IPS-18a (cell line): ENCODE measurements around the gene CBLL1.

Experiments
- H3K27ac ChIP-seq: one replicate; pipeline ENCODE4 v1.5.1; 2013; ENCODE audit warnings: low read length
- H3K27me3 ChIP-seq: one replicate; pipeline ENCODE4 v1.6.1; 2013; ENCODE audit warnings: mild to moderate bottlenecking, low read length; ENCODE audit not compliant: control insufficient read depth, insufficient read depth
- H3K36me3 ChIP-seq: one replicate; pipeline ENCODE4 v1.6.1; 2013; ENCODE audit warnings: low read depth, low read length; ENCODE audit not compliant: control insufficient read depth
- H3K4me1 ChIP-seq: one replicate; pipeline ENCODE4 v1.6.1; 2013; ENCODE audit warnings: low read depth, low read length; ENCODE audit not compliant: control insufficient read depth
- H3K4me3 ChIP-seq: one replicate; pipeline ENCODE4 v1.5.1; 2013; ENCODE audit warnings: low read length
- H3K9ac ChIP-seq: one replicate; pipeline ENCODE4 v1.6.1; 2013; ENCODE audit warnings: mild to moderate bottlenecking, low read length, moderate library complexity
- H3K9me3 ChIP-seq: one replicate; pipeline ENCODE4 v1.6.1; 2013; ENCODE audit warnings: low read depth, low read length; ENCODE audit not compliant: control insufficient read depth

The CBLL1 gene

GRCh38 chr7:107785926-107786325, 42.0 kb downstream of the CBLL1 start:
- H3K9ac ChIP-seq, result no peak overlapping the region

GRCh38 chr7:107788216-107788615, 44.3 kb downstream of the CBLL1 start:
- Histone ChIP-seq H3K27me3 (no peaks in the 10 kb centered on the region), H3K4me3 (no peak overlapping the region), H3K27ac (no peak overlapping the region), H3K9me3 (no peaks in the 10 kb centered on the region), H3K36me3 (no peaks in the 10 kb centered on the region), H3K4me1 (peaks cover 9% of the 10 kb centered on the region), H3K9ac (no peak overlapping the region)

More at GRCh38 chr7:107785926-107786325, 42.0 kb downstream of the CBLL1 start:
- Histone ChIP-seq H3K4me1 (peaks cover 9% of the 10 kb centered on the region), H3K4me3 (no peak overlapping the region), H3K9me3 (no peaks in the 10 kb centered on the region), H3K27me3 (no peaks in the 10 kb centered on the region), H3K36me3 (no peaks in the 10 kb centered on the region), H3K27ac (no peak overlapping the region)

DNA sequence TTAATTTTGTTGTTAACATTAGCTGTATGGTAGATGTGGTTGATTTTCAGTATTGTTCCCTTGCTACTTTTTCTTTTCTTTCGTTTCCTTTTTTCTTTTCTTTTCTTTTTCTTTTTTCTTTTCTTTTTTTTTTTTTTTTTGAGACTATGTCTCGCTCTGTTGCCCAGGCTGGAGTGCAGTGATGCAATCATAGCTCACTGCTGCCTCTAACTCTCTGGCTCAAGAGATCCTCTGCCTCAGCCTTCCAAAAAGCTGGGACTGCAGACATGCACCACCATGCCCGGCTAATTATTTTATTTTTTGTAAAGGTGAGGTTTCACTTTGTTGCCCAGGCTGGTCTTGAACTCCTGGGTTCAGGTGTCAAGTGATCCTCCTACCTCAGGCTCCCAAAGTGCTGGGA, 44.7 kb downstream of the CBLL1 start:
- Histone ChIP-seq H3K27me3 (no peaks in the 10 kb centered on the region), H3K9me3 (no peaks in the 10 kb centered on the region), H3K36me3 (no peaks in the 10 kb centered on the region), H3K9ac (no peak overlapping the region), H3K4me3 (no peak overlapping the region), H3K4me1 (peaks cover 9% of the 10 kb centered on the region), H3K27ac (no peak overlapping the region)

DNA sequence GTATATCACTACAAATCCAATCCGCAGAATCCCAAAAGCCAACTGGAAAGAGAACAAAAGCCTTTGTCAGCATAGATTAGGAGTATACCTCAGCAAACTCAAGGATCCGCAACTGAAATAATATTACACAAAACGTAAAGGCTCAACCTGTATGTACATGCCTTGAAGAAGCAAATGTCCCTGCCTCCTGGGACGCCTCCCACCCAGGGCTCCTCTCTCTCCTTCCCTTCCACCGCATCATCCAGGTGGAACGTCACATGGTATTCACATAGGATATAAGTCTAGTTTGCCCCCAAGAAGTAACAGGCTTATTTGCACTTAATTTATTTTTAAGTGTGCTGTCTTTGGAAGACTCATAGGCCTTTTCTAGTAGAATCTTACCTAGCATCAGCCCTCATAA, 45.7 kb downstream of the CBLL1 start:
- Histone ChIP-seq H3K9me3 (no peaks in the 10 kb centered on the region), H3K9ac (no peak overlapping the region), H3K4me3 (no peak overlapping the region), H3K27me3 (no peaks in the 10 kb centered on the region), H3K36me3 (no peaks in the 10 kb centered on the region), H3K27ac (no peak overlapping the region), H3K4me1 (peaks cover 9% of the 10 kb centered on the region)

- H3K9ac ChIP-seq, result no peak overlapping the region
- no peak overlapping the region for H3K4me3 ChIP-seq
- peaks cover 9% of the 10 kb centered on the region for H3K4me1 ChIP-seq
- H3K27me3 ChIP-seq, result no peaks in the 10 kb centered on the region
- no peak overlapping the region for H3K27ac ChIP-seq
- no peaks in the 10 kb centered on the region for H3K36me3 ChIP-seq
- H3K9me3 ChIP-seq, result no peaks in the 10 kb centered on the region
Observed at GRCh38 chr7:107792364-107792763, 48.4 kb downstream of the CBLL1 start.

GRCh38 chr7:107799647-107800264, 55.8 kb downstream of the CBLL1 start:
- H3K9ac ChIP-seq, result no peak overlapping the region

DNA sequence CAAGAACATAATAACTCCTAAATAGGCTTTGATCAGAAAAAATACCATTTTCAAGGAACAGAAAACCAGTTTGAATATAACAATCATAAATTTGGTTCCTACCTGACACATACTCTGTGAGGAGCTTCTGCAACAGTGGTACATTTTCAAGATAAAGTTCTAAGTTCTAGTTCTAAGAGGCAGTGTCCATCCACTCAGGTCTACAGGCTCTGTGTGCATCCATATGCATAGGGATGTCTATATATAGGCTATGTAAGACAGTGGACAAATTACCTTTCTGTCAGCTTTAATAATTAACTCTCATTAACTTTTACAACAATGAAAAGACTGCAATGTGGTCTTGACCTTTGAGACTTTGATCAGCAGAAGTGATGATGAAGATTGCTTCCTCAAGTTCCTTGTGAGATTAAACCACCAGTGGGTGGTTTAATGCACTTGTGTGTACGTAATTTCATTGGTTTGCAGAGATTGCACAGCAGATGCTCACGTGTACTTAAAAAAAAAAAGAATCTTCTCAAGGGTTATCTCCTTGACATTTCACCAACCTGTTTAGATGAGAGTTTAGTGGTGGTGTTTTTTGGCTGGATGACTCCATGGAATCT, 59.2 kb downstream of the CBLL1 start, which contains the start of gene SLC26A3:
SLC26A3 (minus strand) TSS at position 215 of the 602 bp plus-strand sequence. CDS start 8,714 bp downstream, outside the sequence.
- H3K36me3 ChIP-seq, result no peaks in the 10 kb centered on the region
- no peaks in the 10 kb centered on the region for H3K9me3 ChIP-seq
- H3K27me3 ChIP-seq, result no peaks in the 10 kb centered on the region
- H3K27ac ChIP-seq, result no peak within 1 kb of the TSS
- H3K4me1 ChIP-seq, result no peaks in the 10 kb centered on the region
- H3K9ac ChIP-seq, result no peak within 1 kb of the TSS
- no peak within 1 kb of the TSS for H3K4me3 ChIP-seq

More at GRCh38 chr7:107799647-107800264, 55.8 kb downstream of the CBLL1 start:
- no peaks in the 10 kb centered on the region for H3K4me1 ChIP-seq
- no peaks in the 10 kb centered on the region for H3K9me3 ChIP-seq
- no peaks in the 10 kb centered on the region for H3K36me3 ChIP-seq
- H3K27ac ChIP-seq, result no peak overlapping the region
- H3K4me3 ChIP-seq, result no peak overlapping the region
- no peaks in the 10 kb centered on the region for H3K27me3 ChIP-seq

DNA sequence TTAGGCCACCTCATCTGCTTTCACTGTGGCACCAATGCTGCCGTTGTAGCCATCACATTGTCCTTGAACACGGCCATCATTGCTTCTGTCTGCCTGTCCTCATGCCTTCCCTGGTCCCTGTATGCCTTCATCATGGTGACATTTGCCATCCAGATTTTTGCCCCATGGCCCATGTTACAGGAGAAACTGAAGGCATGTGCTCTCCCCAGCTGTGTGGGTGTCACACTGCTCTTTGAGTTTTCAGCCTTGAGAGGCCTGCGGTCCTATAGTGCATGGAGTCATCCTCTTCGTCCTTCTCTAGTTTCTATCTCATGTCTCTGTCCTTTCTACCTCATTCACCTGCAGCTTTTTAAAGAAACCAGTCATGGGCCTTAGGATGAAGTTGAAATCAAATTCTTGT, 65.2 kb downstream of the CBLL1 start:
- H3K4me1 ChIP-seq, result no peaks in the 10 kb centered on the region
- no peak overlapping the region for H3K4me3 ChIP-seq
- no peak overlapping the region for H3K9ac ChIP-seq
- no peak overlapping the region for H3K27ac ChIP-seq
- H3K9me3 ChIP-seq, result no peaks in the 10 kb centered on the region
- no peaks in the 10 kb centered on the region for H3K36me3 ChIP-seq
- H3K27me3 ChIP-seq, result no peaks in the 10 kb centered on the region

GRCh38 chr7:107810626-107811025, 66.7 kb downstream of the CBLL1 start:
- Histone ChIP-seq H3K4me1 (no peaks in the 10 kb centered on the region), H3K27ac (no peak overlapping the region), H3K27me3 (no peaks in the 10 kb centered on the region), H3K9me3 (no peaks in the 10 kb centered on the region), H3K36me3 (no peaks in the 10 kb centered on the region), H3K4me3 (no peak overlapping the region), H3K9ac (no peak overlapping the region)
